H1 (cell line): Measurements from ENCODE around the gene COX7A1. TPM values are rescaled to one million over a fixed set of nuclear protein-coding genes. Genes with fewer than 3 reads are reported as not detected.

Source experiments
- CTCF ChIA-PET: fragments of 300-600 bp; sonication (Branson Sonifier 250); formaldehyde crosslinking; loops from one replicate; lab custom pipeline; 2021; ENCODE audit not compliant: partially characterized antibody; lab: Charles Lee
- POLR2A ChIA-PET: fragments of 300-600 bp; sonication (Branson Sonifier 250); formaldehyde crosslinking; loops from one replicate; lab custom pipeline; 2021; ENCODE audit warnings: inconsistent platforms; ENCODE audit not compliant: partially characterized antibody; lab: Charles Lee
- DNase-seq, 2 experiments: peaks; one replicate each; pipeline versions ENCODE4 v3.0.0 to v3.0.0-alpha.2; 2010 to 2022; ENCODE audit warnings: low spot score in 2 of 2, low read depth in 1 of 2, mixed read lengths in 1 of 2
- FAIRE-seq: peaks from 2 replicates; lab custom pipeline; 2011; peaks lifted over from hg19 to GRCh38; lab: Jason Lieb, UNC
- H2AFZ ChIP-seq: 2 replicates; pipeline ENCODE4 v1.8.1; 2012; ENCODE audit warnings: low read length, inconsistent platforms
- H2AK5ac ChIP-seq: 2 replicates; pipeline ENCODE4 v1.6.1; 2013; ENCODE audit warnings: low read depth, low read length
- H2BK120ac ChIP-seq: replicated peaks from 2 replicates; pipeline ENCODE3; 2013; ENCODE audit warnings: low read depth, low read length, inconsistent platforms
- H2BK12ac ChIP-seq: 2 replicates; pipeline ENCODE4 v1.6.1; 2013; ENCODE audit warnings: low read depth, low read length
- H2BK15ac ChIP-seq: 2 replicates; pipeline ENCODE4 v1.6.1; 2013; ENCODE audit warnings: low read length
- H2BK20ac ChIP-seq: 2 replicates; pipeline ENCODE4 v1.6.1; 2013; ENCODE audit warnings: low read length
- H2BK5ac ChIP-seq: 2 replicates; pipeline ENCODE4 v1.6.1; 2013; ENCODE audit warnings: low read depth, low read length
- H3K14ac ChIP-seq: 2 replicates; pipeline ENCODE4 v1.6.1; 2013; ENCODE audit warnings: inconsistent platforms; ENCODE audit not compliant: insufficient read length
- H3K18ac ChIP-seq: 2 replicates; pipeline ENCODE4 v1.6.1; 2013; ENCODE audit warnings: low read length; ENCODE audit errors: extremely low read depth
- H3K23ac ChIP-seq: 2 replicates; pipeline ENCODE4 v1.6.1; 2013; ENCODE audit warnings: inconsistent platforms; ENCODE audit not compliant: insufficient read length
- H3K23me2 ChIP-seq: 2 replicates; pipeline ENCODE4 v1.6.1; 2013; ENCODE audit warnings: low read depth, low read length
- H3K27ac ChIP-seq: 2 replicates; pipeline ENCODE4 v1.6.1; 2011; ENCODE audit warnings: low read depth, low read length, inconsistent platforms
- H3K27me3 ChIP-seq, 4 experiments: replicated peaks in 1 of 4; 1 replicate in 1 of 4; 2 replicates in 3 of 4; pipeline versions ENCODE4 v1.6.1 to v1.8.1; 2011 to 2013; ENCODE audit warnings: low read length in 3 of 4, mild to moderate bottlenecking in 3 of 4, inconsistent platforms in 2 of 4, mixed read lengths in 2 of 4, moderate library complexity in 1 of 4; ENCODE audit not compliant: control insufficient read depth in 3 of 4, insufficient read depth in 3 of 4; ENCODE audit errors: extremely low read depth in 1 of 4
- H3K36me3 ChIP-seq, 4 experiments: 2 replicates each; pipeline versions ENCODE4 v1.6.1 to v1.8.1; 2011 to 2013; ENCODE audit warnings: mild to moderate bottlenecking in 4 of 4, low read length in 3 of 4, moderate library complexity in 2 of 4, control low read depth in 1 of 4, inconsistent platforms in 1 of 4; ENCODE audit not compliant: insufficient read depth in 4 of 4, control insufficient read depth in 2 of 4
- H3K4ac ChIP-seq: replicated peaks from 2 replicates; pipeline ENCODE3; 2013; ENCODE audit warnings: low read length, low read depth, mixed read lengths, inconsistent platforms; ENCODE audit not compliant: insufficient read length
- H3K4me1 ChIP-seq, 4 experiments: replicated peaks in 1 of 4; 1 replicate in 1 of 4; 2 replicates in 3 of 4; pipeline versions ENCODE4 v1.6.1 to v1.8.1; 2011 to 2013; ENCODE audit warnings: low read length in 3 of 4, inconsistent platforms in 2 of 4, mixed read lengths in 1 of 4; ENCODE audit not compliant: insufficient read depth in 4 of 4, control insufficient read depth in 3 of 4
- H3K4me2 ChIP-seq, 2 experiments: 2 replicates each; pipeline versions ENCODE4 v1.6.1 to v1.8.1; 2011 to 2013; ENCODE audit warnings: low read depth in 2 of 2, low read length in 2 of 2, control low read depth in 1 of 2, inconsistent platforms in 1 of 2, mild to moderate bottlenecking in 1 of 2; ENCODE audit not compliant: insufficient read depth in 1 of 2
- H3K4me3 ChIP-seq, 4 experiments: fragments of 200-600, 300-600 bp in 1 of 4; sonication (generic), shearing (Covaris generic), sonication (Bioruptor Twin) in 1 of 4; 2 replicates each; pipeline versions ENCODE4 v1.5.1 to v1.8.1; 2011 to 2016; ENCODE audit warnings: low read length in 4 of 4, low read depth in 3 of 4, control low read depth in 2 of 4, inconsistent platforms in 2 of 4, mild to moderate bottlenecking in 2 of 4, mixed read lengths in 1 of 4, moderate library complexity in 1 of 4; ENCODE audit not compliant: insufficient read depth in 2 of 4; ENCODE audit errors: extremely low read depth in 1 of 4
- H3K56ac ChIP-seq: replicated peaks from 2 replicates; pipeline ENCODE3; 2013; ENCODE audit warnings: low read depth, mild to moderate bottlenecking, mixed read lengths, low read length, inconsistent platforms; ENCODE audit not compliant: insufficient read length
- H3K79me1 ChIP-seq: 2 replicates; pipeline ENCODE4 v1.6.1; 2013; ENCODE audit warnings: low read depth, low read length, control low read depth
- H3K79me2 ChIP-seq, 2 experiments: 2 replicates each; pipeline versions ENCODE4 v1.6.1 to v1.8.1; 2012 to 2013; ENCODE audit warnings: low read length in 2 of 2, mild to moderate bottlenecking in 2 of 2, inconsistent platforms in 1 of 2; ENCODE audit not compliant: insufficient read depth in 2 of 2, control insufficient read depth in 1 of 2
- H3K9ac ChIP-seq, 4 experiments: replicated peaks in 1 of 4; 1 replicate in 1 of 4; 2 replicates in 3 of 4; pipeline versions ENCODE4 v1.6.1 to v1.8.1; 2011 to 2013; ENCODE audit warnings: low read depth in 3 of 4, low read length in 3 of 4, control low read depth in 2 of 4, mild to moderate bottlenecking in 2 of 4, moderate library complexity in 2 of 4, inconsistent platforms in 1 of 4; ENCODE audit errors: extremely low read depth in 1 of 4
- H3K9me3 ChIP-seq, 2 experiments: 2 replicates each; pipeline versions ENCODE4 v1.6.1 to v1.8.1; 2012 to 2013; ENCODE audit warnings: mild to moderate bottlenecking in 2 of 2, moderate library complexity in 2 of 2, control low read depth in 1 of 2, inconsistent platforms in 1 of 2, low read depth in 1 of 2, low read length in 1 of 2, mixed read lengths in 1 of 2; ENCODE audit not compliant: insufficient read depth in 2 of 2
- H4K20me1 ChIP-seq, 2 experiments: replicated peaks in 1 of 2; 2 replicates each; pipeline versions ENCODE3 to v1.8.1; 2011 to 2013; ENCODE audit warnings: inconsistent platforms in 2 of 2, low read length in 2 of 2, mild to moderate bottlenecking in 1 of 2; ENCODE audit not compliant: insufficient read depth in 2 of 2, control insufficient read depth in 1 of 2
- H4K5ac ChIP-seq: 2 replicates; pipeline ENCODE4 v1.6.1; 2013; ENCODE audit warnings: low read length, low read depth, mixed read lengths, inconsistent platforms; ENCODE audit not compliant: insufficient read length
- H4K8ac ChIP-seq: 2 replicates; pipeline ENCODE4 v1.8.0; 2013; ENCODE audit warnings: mild to moderate bottlenecking, moderate library complexity, low read length, inconsistent platforms; ENCODE audit not compliant: insufficient read depth; ENCODE audit errors: extremely low read depth
- H4K91ac ChIP-seq: replicated peaks from 2 replicates; pipeline ENCODE3; 2013; ENCODE audit warnings: low read length, mixed read lengths, inconsistent platforms; ENCODE audit not compliant: insufficient read length
- ASH2L ChIP-seq: fragments of 200-600, 300-600 bp; sonication (generic); IDR thresholded peaks from one replicate; pipeline ENCODE4 v1.7.1; 2017; ENCODE audit warnings: low read length
- RXRA ChIP-seq: IDR thresholded peaks from 2 replicates; pipeline ENCODE4 v1.6.1; 2011; ENCODE audit warnings: low read depth, mild to moderate bottlenecking, low read length, moderate library complexity; ENCODE audit not compliant: insufficient read depth
- TEAD4 ChIP-seq: IDR thresholded peaks from 2 replicates; pipeline ENCODE4 v1.6.1; 2012; ENCODE audit warnings: low read depth, low read length, inconsistent platforms, mixed read lengths
- WGBS, 2 experiments: shearing (Covaris generic) in 1 of 2; methylation state at CpG; one replicate each; pipeline versions ENCODE4 v1.1.6 to v1.1.7; 2013 to 2015; ENCODE audit warnings: low lambda C conversion rate in 2 of 2, mixed read lengths in 2 of 2, inconsistent platforms in 1 of 2, low coverage in 1 of 2, missing lambda C conversion rate in 1 of 2; ENCODE audit not compliant: insufficient replicate concordance in 2 of 2, insufficient coverage in 1 of 2, insufficient read length in 1 of 2; ENCODE audit errors: extremely low coverage in 1 of 2, missing lambda C conversion rate in 1 of 2; 5-methylcytosine and 5-hydroxymethylcytosine counted together
- polyA plus RNA-seq, 7 experiments: library from polyadenylated mRNA; depleted of rRNA in 3 of 7; stranded (reverse) in 5 of 7; unstranded in 2 of 7; fragments of >200 nt in 5 of 7; fragments of 200-250 nt in 2 of 7; gene quantifications; 1 replicate in 5 of 7; 2 replicates in 1 of 7; 4 replicates in 1 of 7; pipeline versions ENCODE4 v1.2.1 to v1.2.3, GENCODE V29; 2011 to 2013; ENCODE audit warnings: missing spikeins in 2 of 7, mixed read lengths in 2 of 7
- total RNA-seq: library from RNA; stranded (reverse); fragmentation: NEBNext Ultra II Directional; extraction: Animal tissue kit (Norgen Biotek cat#: 25700); gene quantifications from 2 replicates; pipeline ENCODE4 v1.2.1, GENCODE V29; 2021

COX7A1 gene
- total and polyA plus RNA-seq, 2 of the 8 experiments (the other 6 are each of a cell fraction or from before 2014, with no cell fraction given): 0.60 TPM

- no peak overlapping the region for H4K5ac ChIP-seq
- WGBS, 2 experiments: 86% methylated on average over 10 of the region's 10 CpGs; no CpG with 5 or more reads in 1 of the 2 experiments
- no peaks in the 10 kb centered on the region for H3K79me1 ChIP-seq
- H2AK5ac ChIP-seq: no peak overlapping the region; the same call in 1 of the 2 replicates
- H3K23me2 ChIP-seq: no peaks in the 10 kb centered on the region
- H2AFZ ChIP-seq: no peak overlapping the region
- DNase-seq (no peak), FAIRE-seq (no peak)
- no peak overlapping the region for H3K27ac ChIP-seq
- no peaks in the 10 kb centered on the region for H3K36me3 ChIP-seq
- H2BK20ac ChIP-seq: no peak overlapping the region
- H2BK15ac ChIP-seq: no peak overlapping the region
- H3K23ac ChIP-seq: no peak overlapping the region
- peak overlapping the region; percentile 41; the same call in 1 of the 2 replicates for H2BK12ac ChIP-seq
- no peak overlapping the region for H3K14ac ChIP-seq
- H2BK120ac ChIP-seq: no peak overlapping the region
- H2BK5ac ChIP-seq: no peak overlapping the region; the same call in 1 of the 2 replicates
- H4K91ac ChIP-seq: no peak overlapping the region
- no peak overlapping the region for H3K4me3 ChIP-seq
- H3K9ac ChIP-seq: no peak overlapping the region
- ChIA-PET CTCF (interaction anchor here (2.0 kb wide), 1 partner anchor 10 kb away, joined by 7 read pairs; no protein-coding TSS in a partner anchor), POLR2A (interaction anchor here (0.8 to 1.3 kb wide), 5 partner anchors 9 to 58 kb away, joined by 3 to 4 read pairs (median 3); partner anchors contain the start of gene CAPNS1)
- H3K79me2 ChIP-seq: no peaks in the 10 kb centered on the region
- no peak overlapping the region for H3K18ac ChIP-seq
- H3K27me3 ChIP-seq: no peaks in the 10 kb centered on the region
- H3K4ac ChIP-seq: no peak overlapping the region
- H3K9me3 ChIP-seq: no peaks in the 10 kb centered on the region
- no peak overlapping the region for H4K8ac ChIP-seq
- no peak overlapping the region for H3K56ac ChIP-seq
- H4K20me1 ChIP-seq: no peaks in the 10 kb centered on the region
- peaks cover 0 to 9% (median 5%) of the 10 kb centered on the region in 4 experiments; a peak in 3 of 7 replicates for H3K4me1 ChIP-seq
- TF ChIP-seq TEAD4 (peak; percentile 43; the same call in 1 of the 2 replicates), ASH2L (no peak), RXRA (no peak)
- TF ChIP-seq, all 59 proteins: peak for 1
- peak overlapping the region in 1 of 2 experiments; percentile 27; a peak in 1 of 4 replicates for H3K4me2 ChIP-seq
Observed at GRCh38 chr19:36183245-36183628, 31.0 kb upstream of the COX7A1 start.
